HepG2 (cell line): ENCODE results near the gene PIF1. TPM values are rescaled to one million over a fixed set of nuclear protein-coding genes. Genes with fewer than 3 reads are reported as not detected.

Experiments used
- ARID3A ChIP-seq: IDR thresholded peaks from 2 replicates; pipeline ENCODE4 v1.6.1; 2012; ENCODE audit warnings: low read depth, low read length, improper control_type of control experiment
- ELK4 ChIP-seq: sonication (generic); formaldehyde crosslinking; IDR thresholded peaks from 2 replicates; pipeline ENCODE4 v1.9.0; 2021; ENCODE audit warnings: missing genetic modification reagents, borderline replicate concordance
- HES4 ChIP-seq: sonication (generic); formaldehyde crosslinking; IDR thresholded peaks from 2 replicates; pipeline ENCODE4 v1.9.0; 2021; ENCODE audit warnings: mild to moderate bottlenecking, missing genetic modification reagents, borderline replicate concordance
- MAFG ChIP-seq: sonication (generic); formaldehyde crosslinking; IDR thresholded peaks from 2 replicates; pipeline ENCODE4 v1.5.1; 2020; ENCODE audit warnings: mild to moderate bottlenecking, missing genetic modification reagents
- MTA3 ChIP-seq: sonication (generic); formaldehyde crosslinking; IDR thresholded peaks from 2 replicates; pipeline ENCODE4 v1.4.0; 2020; ENCODE audit warnings: missing genetic modification reagents
- NR2F2 ChIP-seq: IDR thresholded peaks from 2 replicates; pipeline ENCODE4 v1.6.1; 2012; ENCODE audit warnings: low read depth, inconsistent platforms, borderline replicate concordance
- POLR2G ChIP-seq: fragments of 200-400 bp; formaldehyde crosslinking; IDR thresholded peaks from 2 replicates; pipeline ENCODE4 v1.6.1; 2018; ENCODE audit warnings: mild to moderate bottlenecking, low read depth, low read length, moderate library complexity
- SP4 ChIP-seq: sonication (generic); formaldehyde crosslinking; IDR thresholded peaks from 2 replicates; pipeline ENCODE4 v1.8.1; 2023; ENCODE audit warnings: mild to moderate bottlenecking, missing genetic modification reagents
- THAP11 ChIP-seq: IDR thresholded peaks from 2 replicates; pipeline ENCODE4 v1.6.1; 2016; ENCODE audit warnings: missing biosample characterization, missing genetic modification reagents
- THAP7 ChIP-seq: sonication (generic); formaldehyde crosslinking; IDR thresholded peaks from 2 replicates; pipeline ENCODE4 v1.8.1; 2023; ENCODE audit warnings: mild to moderate bottlenecking, missing genetic modification reagents
- XBP1 ChIP-seq: sonication (generic); formaldehyde crosslinking; IDR thresholded peaks from 2 replicates; pipeline ENCODE4 v1.5.0; 2020; ENCODE audit warnings: missing genetic modification reagents
- ZBTB21 ChIP-seq: sonication (generic); formaldehyde crosslinking; IDR thresholded peaks from 2 replicates; pipeline ENCODE4 v1.4.0; 2020; ENCODE audit warnings: missing genetic modification reagents
- ZNF496 ChIP-seq: sonication (generic); formaldehyde crosslinking; IDR thresholded peaks from 2 replicates; pipeline ENCODE4 v1.8.1; 2023; ENCODE audit warnings: mild to moderate bottlenecking, moderate library complexity, missing genetic modification reagents; ENCODE audit not compliant: insufficient replicate concordance
- ZNF770 ChIP-seq: sonication (generic); formaldehyde crosslinking; IDR thresholded peaks from 2 replicates; pipeline ENCODE4 v1.5.0; 2020; ENCODE audit warnings: mild to moderate bottlenecking, missing genetic modification reagents
- ZSCAN12 ChIP-seq: sonication (generic); formaldehyde crosslinking; IDR thresholded peaks from 2 replicates; pipeline ENCODE4 v1.9.0; 2021; ENCODE audit warnings: mild to moderate bottlenecking, missing genetic modification reagents
- polyA plus RNA-seq, 8 experiments: library from polyadenylated mRNA; depleted of rRNA in 3 of 8; stranded (reverse) in 7 of 8; unstranded in 1 of 8; fragments of >200 nt; fragmentation: Illumina TruSeq in 4 of 8; extraction: Trizol in 4 of 8; gene quantifications; 2 replicates each; pipeline versions ENCODE4 v1.2.1 to v1.2.3, GENCODE V29; 2011 to 2016; ENCODE audit warnings: low read depth in 4 of 8, missing spikeins in 1 of 8, mixed read lengths in 1 of 8; ENCODE audit not compliant: insufficient read depth in 1 of 8
- total RNA-seq, 5 experiments: library from RNA; depleted of rRNA; stranded (reverse); fragments of >200 nt; fragmentation: Illumina TruSeq; extraction: Trizol; gene quantifications; 2 replicates each; pipeline ENCODE4 v1.2.3, GENCODE V29; 2016; ENCODE audit warnings: low read depth in 1 of 5
- TF ChIP-seq, protein P1 (sequence below): sonication (generic); formaldehyde crosslinking; IDR thresholded peaks from 2 replicates; pipeline ENCODE4 v1.5.1; 2020; ENCODE audit warnings: missing genetic modification reagents, mild to moderate bottlenecking, borderline replicate concordance
- TF ChIP-seq, protein P2 (sequence below): sonication (generic); formaldehyde crosslinking; IDR thresholded peaks from 2 replicates; pipeline ENCODE4 v1.4.0; 2020; ENCODE audit warnings: mild to moderate bottlenecking, low read depth, missing genetic modification reagents
- TF ChIP-seq, protein P3 (sequence below): sonication (generic); formaldehyde crosslinking; IDR thresholded peaks from 2 replicates; pipeline ENCODE4 v1.4.0; 2020; ENCODE audit warnings: missing genetic modification reagents

Gene PIF1
- total and polyA plus RNA-seq, 2 of the 13 experiments (the other 11 are each of a cell fraction or from before 2014, with no cell fraction given) = 18.5 to 19.7 TPM

DNA sequence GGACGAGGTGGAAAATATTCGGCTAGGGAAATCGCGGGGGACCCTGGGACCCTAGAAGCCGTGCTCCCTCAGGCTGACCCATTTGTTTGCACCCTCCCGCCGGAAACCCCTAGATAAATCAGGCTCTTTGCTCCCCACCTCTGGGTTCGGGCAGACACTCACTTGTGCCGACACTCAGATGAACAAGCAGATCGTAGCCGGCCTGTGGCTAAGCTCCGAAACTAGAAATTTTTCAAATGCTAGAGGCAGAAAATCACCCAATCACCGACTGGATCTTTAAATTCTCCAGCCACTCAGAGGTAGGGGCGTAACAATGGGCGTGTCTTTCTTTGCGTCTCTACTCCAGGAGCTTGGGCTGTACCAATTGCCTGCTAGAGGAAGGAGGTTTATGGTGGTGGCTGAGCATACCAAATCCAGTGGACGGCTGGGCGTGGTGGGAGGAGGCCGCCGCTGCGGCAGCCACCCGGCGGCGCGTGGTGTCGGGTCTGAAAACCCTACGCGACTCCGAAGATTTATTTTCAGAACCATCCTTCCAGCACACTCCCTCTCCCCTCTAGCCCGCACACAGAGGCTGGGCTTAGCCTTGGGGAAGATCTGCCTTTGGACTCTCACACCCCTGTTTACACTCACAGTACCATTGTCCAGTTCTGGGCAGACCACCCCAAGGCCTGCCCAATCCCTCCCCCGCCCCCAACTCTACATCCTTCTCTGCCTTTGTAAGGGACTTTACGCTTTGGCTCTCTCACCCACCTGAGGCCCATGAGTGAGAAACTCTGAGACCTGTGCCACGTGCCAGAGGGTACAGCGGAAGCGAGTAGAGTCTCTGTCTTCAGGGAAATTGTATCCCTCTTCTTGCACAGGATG is at the start of gene PIF1 (continued):
- TF ChIP-seq THAP7 (CRISPR knock-in tag) (0 out of 2 replicates have a peak, but pooled peaks have one; percentile 65), HES4 (CRISPR knock-in tag) (0 out of 2 replicates have a peak, but pooled peaks have one; percentile 6), THAP11 (CRISPR knock-in tag) (peak; percentile 70), XBP1 (CRISPR knock-in tag) (no peak), ZNF770 (peak; percentile 64; the same call in 1 of the 2 replicates), MAFG (no peak), ZNF496 (CRISPR knock-in tag) (no peak), NR2F2 (no peak), ZBTB21 (CRISPR knock-in tag) (no peak), SP4 (CRISPR knock-in tag) (peak; percentile 80; the same call in 1 of the 2 replicates), MTA3 (CRISPR knock-in tag) (no peak), ELK4 (CRISPR knock-in tag) (no peak), ZSCAN12 (CRISPR knock-in tag) (no peak), POLR2G (peak; percentile 92), ARID3A (no peak)
- TF ChIP-seq, protein P1, sequence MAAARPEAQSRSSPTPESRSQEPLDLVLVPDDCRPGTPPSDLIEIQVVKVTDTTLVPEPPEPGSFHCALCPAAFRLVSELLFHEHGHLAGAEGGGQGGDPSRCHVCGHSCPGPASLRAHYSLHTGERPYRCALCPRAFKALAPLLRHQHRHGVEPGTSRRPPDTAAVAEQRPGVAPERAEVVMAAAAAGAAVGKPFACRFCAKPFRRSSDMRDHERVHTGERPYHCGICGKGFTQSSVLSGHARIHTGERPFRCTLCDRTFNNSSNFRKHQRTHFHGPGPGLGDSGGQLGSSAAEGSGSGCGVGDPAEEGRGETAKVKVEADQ (CRISPR knock-in tag) = peak; percentile 89; the same call in 1 of the 2 replicates
- TF ChIP-seq, protein P2, sequence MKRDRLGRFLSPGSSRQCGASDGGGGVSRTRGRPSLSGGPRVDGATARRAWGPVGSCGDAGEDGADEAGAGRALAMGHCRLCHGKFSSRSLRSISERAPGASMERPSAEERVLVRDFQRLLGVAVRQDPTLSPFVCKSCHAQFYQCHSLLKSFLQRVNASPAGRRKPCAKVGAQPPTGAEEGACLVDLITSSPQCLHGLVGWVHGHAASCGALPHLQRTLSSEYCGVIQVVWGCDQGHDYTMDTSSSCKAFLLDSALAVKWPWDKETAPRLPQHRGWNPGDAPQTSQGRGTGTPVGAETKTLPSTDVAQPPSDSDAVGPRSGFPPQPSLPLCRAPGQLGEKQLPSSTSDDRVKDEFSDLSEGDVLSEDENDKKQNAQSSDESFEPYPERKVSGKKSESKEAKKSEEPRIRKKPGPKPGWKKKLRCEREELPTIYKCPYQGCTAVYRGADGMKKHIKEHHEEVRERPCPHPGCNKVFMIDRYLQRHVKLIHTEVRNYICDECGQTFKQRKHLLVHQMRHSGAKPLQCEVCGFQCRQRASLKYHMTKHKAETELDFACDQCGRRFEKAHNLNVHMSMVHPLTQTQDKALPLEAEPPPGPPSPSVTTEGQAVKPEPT (CRISPR knock-in tag) = no peak
- TF ChIP-seq, protein P3, sequence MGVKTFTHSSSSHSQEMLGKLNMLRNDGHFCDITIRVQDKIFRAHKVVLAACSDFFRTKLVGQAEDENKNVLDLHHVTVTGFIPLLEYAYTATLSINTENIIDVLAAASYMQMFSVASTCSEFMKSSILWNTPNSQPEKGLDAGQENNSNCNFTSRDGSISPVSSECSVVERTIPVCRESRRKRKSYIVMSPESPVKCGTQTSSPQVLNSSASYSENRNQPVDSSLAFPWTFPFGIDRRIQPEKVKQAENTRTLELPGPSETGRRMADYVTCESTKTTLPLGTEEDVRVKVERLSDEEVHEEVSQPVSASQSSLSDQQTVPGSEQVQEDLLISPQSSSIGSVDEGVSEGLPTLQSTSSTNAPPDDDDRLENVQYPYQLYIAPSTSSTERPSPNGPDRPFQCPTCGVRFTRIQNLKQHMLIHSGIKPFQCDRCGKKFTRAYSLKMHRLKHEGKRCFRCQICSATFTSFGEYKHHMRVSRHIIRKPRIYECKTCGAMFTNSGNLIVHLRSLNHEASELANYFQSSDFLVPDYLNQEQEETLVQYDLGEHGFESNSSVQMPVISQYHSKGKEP = no peak
